HG03095 (cell line): ENCODE results near the gene ZNF79.

Experiments used
- ATAC-seq: cut with Tn5 transposase; IDR thresholded peaks from one replicate; pipeline ENCODE4 v1.9.1; 2021; ENCODE audit warnings: moderate library complexity; ENCODE audit not compliant: unreplicated experiment

ZNF79 gene

GRCh38 chr9:127423934-127424675 is at the start of gene ZNF79:
Gene ZNF79, plus strand, starts transcription at chr9:127424382. Its CDS starts 406 bp downstream, at chr9:127424788.
- peak; percentile 75 for ATAC-seq

GRCh38 chr9:127380479-127380878 is 43.7 kb upstream of the ZNF79 start:
- no peak for ATAC-seq

- ATAC-seq: no peak
These were observed 41.6 kb upstream of the ZNF79 start for GRCh38 chr9:127382541-127382940.

- ATAC-seq: no peak
These were observed 40.0 kb upstream of the ZNF79 start for GRCh38 chr9:127384016-127384730.

GRCh38 chr9:127384901-127385300 is 39.3 kb upstream of the ZNF79 start:
- ATAC-seq: no peak

- ATAC-seq: no peak
These were observed 37.9 kb upstream of the ZNF79 start for GRCh38 chr9:127386249-127386648.

- ATAC-seq: no peak
These were observed 37.2 kb upstream of the ZNF79 start for GRCh38 chr9:127386981-127387380.

GRCh38 chr9:127388037-127388855 is 35.9 kb upstream of the ZNF79 start:
- ATAC-seq: peak; percentile 78

GRCh38 chr9:127388856-127389238 is 35.3 kb upstream of the ZNF79 start:
- no peak for ATAC-seq

GRCh38 chr9:127389381-127390247 is 34.6 kb upstream of the ZNF79 start:
- ATAC-seq: no peak

- no peak for ATAC-seq
These were observed 34.0 kb upstream of the ZNF79 start for GRCh38 chr9:127390248-127390545.

GRCh38 chr9:127390563-127390962 is 33.6 kb upstream of the ZNF79 start:
- no peak for ATAC-seq

GRCh38 chr9:127392166-127392565 is 32.0 kb upstream of the ZNF79 start:
- ATAC-seq: no peak

- no peak for ATAC-seq
These were observed 31.2 kb upstream of the ZNF79 start for GRCh38 chr9:127392976-127393375.

GRCh38 chr9:127393645-127394044 is 30.5 kb upstream of the ZNF79 start:
- ATAC-seq: no peak

GRCh38 chr9:127395497-127396252 is 28.5 kb upstream of the ZNF79 start:
- no peak for ATAC-seq

GRCh38 chr9:127396253-127396807 is 27.9 kb upstream of the ZNF79 start:
- ATAC-seq: no peak

GRCh38 chr9:127396808-127397645 is 27.2 kb upstream of the ZNF79 start, which contains the start of gene SLC2A8:
Gene SLC2A8, plus strand, starts transcription at chr9:127397169. Its CDS starts 62 bp downstream, at chr9:127397231.
- ATAC-seq: peak; percentile 91
